OCI-LY7 (cell line): ENCODE measurements around the gene GBA2. TPM values are rescaled to one million over a fixed set of nuclear protein-coding genes. Genes with fewer than 3 reads are reported as not detected.
A peak's percentile ranks its signal among the peaks of the same experiment; 100 is the strongest.

Source experiments
- BruUV-seq: library from RNA; stranded (reverse); fragments of 400-500 nt; replicated peaks from 2 replicates; lab custom pipeline; 2021; lab: Mats Ljungman, UMichigan
- CTCF ChIA-PET: fragments of 300-600 bp; sonication (Branson Sonifier 250); formaldehyde crosslinking; loops from one replicate; lab custom pipeline; 2022; ENCODE audit warnings: antibody characterized with exemption; ENCODE audit not compliant: unreplicated experiment; lab: Charles Lee
- POLR2A ChIA-PET: fragments of 300-600 bp; sonication (Branson Sonifier 250); formaldehyde crosslinking; loops from one replicate; lab custom pipeline; 2022; ENCODE audit warnings: antibody characterized with exemption; lab: Charles Lee
- DNase-seq: peaks from one replicate; pipeline ENCODE4 v3.0.0-alpha.2; 2015; ENCODE audit warnings: low spot score
- H2AFZ ChIP-seq: fragments of 200-600 bp; sonication (generic), shearing (Covaris generic); 2 replicates; pipeline ENCODE4 v1.6.1; 2014; ENCODE audit warnings: mild to moderate bottlenecking, antibody characterized with exemption, low read length, moderate library complexity
- H3K27ac ChIP-seq: fragments of 200-600 bp; sonication (generic); 2 replicates; pipeline ENCODE4 v1.5.1; 2014; ENCODE audit warnings: mixed run types, low read depth, mild to moderate bottlenecking, moderate library complexity, low read length, inconsistent platforms; ENCODE audit not compliant: poor library complexity, severe bottlenecking
- H3K36me3 ChIP-seq: fragments of 200-600 bp; sonication (generic); 2 replicates; pipeline ENCODE4 v1.6.1; 2014; ENCODE audit warnings: mild to moderate bottlenecking, antibody characterized with exemption, low read length, moderate library complexity, mixed read lengths; ENCODE audit not compliant: insufficient read depth
- H3K4me1 ChIP-seq: fragments of 200-600 bp; sonication (generic); 2 replicates; pipeline ENCODE4 v1.5.1; 2014; ENCODE audit warnings: mild to moderate bottlenecking, low read length; ENCODE audit not compliant: insufficient read depth, poor library complexity, severe bottlenecking
- H3K4me2 ChIP-seq: fragments of 200-600 bp; sonication (generic); 2 replicates; pipeline ENCODE4 v1.6.1; 2014; ENCODE audit warnings: mild to moderate bottlenecking, low read length
- H3K4me3 ChIP-seq: fragments of 200-600 bp; sonication (generic); 2 replicates; pipeline ENCODE4 v1.5.1; 2014; ENCODE audit warnings: mild to moderate bottlenecking, low read depth, low read length; ENCODE audit not compliant: poor library complexity, severe bottlenecking
- H3K79me2 ChIP-seq: fragments of 200-600 bp; sonication (generic); 2 replicates; pipeline ENCODE4 v1.6.1; 2016; ENCODE audit warnings: low read depth, mild to moderate bottlenecking, low read length, moderate library complexity, mixed read lengths; ENCODE audit not compliant: insufficient read depth
- H3K9me2 ChIP-seq: fragments of 200-600 bp; sonication (generic); 2 replicates; pipeline ENCODE4 v1.6.1; 2016; ENCODE audit warnings: mild to moderate bottlenecking, low read length, mixed read lengths; ENCODE audit not compliant: insufficient read depth
- H3K9me3 ChIP-seq: fragments of 200-600 bp; sonication (generic); 2 replicates; pipeline ENCODE4 v1.6.1; 2014; ENCODE audit warnings: mild to moderate bottlenecking, mixed run types, low read length, mixed read lengths
- H4K20me1 ChIP-seq: fragments of 200-600 bp; sonication (generic); 2 replicates; pipeline ENCODE4 v1.6.1; 2014; ENCODE audit warnings: mild to moderate bottlenecking, antibody characterized with exemption, low read length, moderate library complexity, mixed read lengths; ENCODE audit not compliant: insufficient read depth
- CTCF ChIP-seq: fragments of 200-600 bp; sonication (generic); conservative IDR thresholded peaks from 2 replicates; pipeline ENCODE4 v1.5.1; 2014; ENCODE audit warnings: mild to moderate bottlenecking, antibody characterized with exemption, low read length, moderate library complexity, mixed read lengths
- EZH2phosphoT487 ChIP-seq: fragments of 200-600 bp; sonication (generic); IDR thresholded peaks from 2 replicates; pipeline ENCODE4 v1.6.1; 2018; ENCODE audit warnings: low read depth, borderline replicate concordance, mild to moderate bottlenecking, mixed run types, antibody characterized with exemption, low read length, moderate library complexity, mixed read lengths
- intact Hi-C: fragments of 100-400 bp; cut with micrococcal nuclease; formaldehyde crosslinking; loops from one replicate; pipeline ENCODE4 v1.10.0; 2022; ENCODE audit not compliant: unreplicated experiment
- total RNA-seq, 2 experiments: library from RNA; depleted of rRNA in 1 of 2; stranded (reverse); fragments of >200 nt in 1 of 2; shearing (Covaris generic) in 1 of 2; gene quantifications; 2 replicates each; pipeline ENCODE4 v1.2.3, GENCODE V29; 2014 to 2022

The GBA2 gene
- total RNA-seq, 2 experiments from 2014 or later, result 66.0 to 68.2 TPM

- ChIA-PET CTCF (interaction anchor here (0.6 to 2.3 kb wide), 10 partner anchors 8 to 98 kb away, joined by 3 to 8 read pairs (median 4); partner anchors contain the start of gene ARHGEF39), POLR2A (interaction anchor here (0.5 to 4.3 kb wide), 22 partner anchors 8 to 102 kb away, joined by 3 to 38 read pairs (median 4); partner anchors contain the start of genes ARHGEF39, CREB3, HINT2 and SPAG8)
- peak overlapping the region; percentile 98 for H3K4me2 ChIP-seq
- peak overlapping the region; percentile 89 for H3K4me3 ChIP-seq
- H3K4me1 ChIP-seq, result peaks cover 55% of the 10 kb centered on the region
- peak; percentile 48 for DNase-seq
- intact Hi-C loops, result loop anchor here (1.0 to 2.0 kb wide), 2 partner anchors 12 to 66 kb away; partner anchors contain the start of gene HINT2
- H2AFZ ChIP-seq, result peak overlapping the region; percentile 79; the same call in 1 of the 2 replicates
- H3K79me2 ChIP-seq, result peaks cover 39% of the 10 kb centered on the region
- peak overlapping the region; percentile 51 for H3K27ac ChIP-seq
- H3K9me3 ChIP-seq, result no peaks in the 10 kb centered on the region
- peaks cover 14% of the 10 kb centered on the region; the same call in 1 of the 2 replicates for H4K20me1 ChIP-seq
- peaks cover 36% of the 10 kb centered on the region for H3K36me3 ChIP-seq
- no peak for TF ChIP-seq EZH2phosphoT487
- TF ChIP-seq CTCF, result no peak
- BruUV-seq, result TSS peak; percentile 62
- no peaks in the 10 kb centered on the region for H3K9me2 ChIP-seq
Observed at GRCh38 chr9:35748242-35748857, 678 bp downstream of the GBA2 start.

GRCh38 chr9:35746583-35746982 is 2.4 kb downstream of the GBA2 start:
- H3K9me2 ChIP-seq, result no peaks in the 10 kb centered on the region
- ChIA-PET POLR2A (interaction anchor here (0.6 to 4.3 kb wide), 5 partner anchors 8 to 97 kb away, joined by 4 to 38 read pairs (median 5); partner anchors contain the start of genes CREB3 and TLN1), CTCF (interaction anchor here (1.9 kb wide), 1 partner anchor 15 kb away, joined by 8 read pairs; the partner anchor contains the start of genes CREB3 and TLN1)
- H3K27ac ChIP-seq, result no peak overlapping the region
- H3K4me2 ChIP-seq, result peak overlapping the region; percentile 98
- H2AFZ ChIP-seq, result no peak overlapping the region
- H3K9me3 ChIP-seq, result no peaks in the 10 kb centered on the region
- H3K4me1 ChIP-seq, result peaks cover 49% of the 10 kb centered on the region
- BruUV-seq, result no TSS peak
- peaks cover 40% of the 10 kb centered on the region for H3K36me3 ChIP-seq
- peaks cover 39% of the 10 kb centered on the region for H3K79me2 ChIP-seq
- H4K20me1 ChIP-seq, result peaks cover 14% of the 10 kb centered on the region; the same call in 1 of the 2 replicates
- H3K4me3 ChIP-seq, result peak overlapping the region; percentile 89
- TF ChIP-seq EZH2phosphoT487 (no peak), CTCF (no peak)
- no peak for DNase-seq
- intact Hi-C loops, result no loop called here
